GM12874 (cell line): ENCODE results near the gene DICER1.

Experiments
- CTCF ChIP-seq: IDR thresholded peaks from 2 replicates; pipeline ENCODE4 v1.5.1; 2011; ENCODE audit warnings: low read depth, mild to moderate bottlenecking, control low read depth, low read length, moderate library complexity; ENCODE audit not compliant: insufficient read depth

The DICER1 gene

DNA sequence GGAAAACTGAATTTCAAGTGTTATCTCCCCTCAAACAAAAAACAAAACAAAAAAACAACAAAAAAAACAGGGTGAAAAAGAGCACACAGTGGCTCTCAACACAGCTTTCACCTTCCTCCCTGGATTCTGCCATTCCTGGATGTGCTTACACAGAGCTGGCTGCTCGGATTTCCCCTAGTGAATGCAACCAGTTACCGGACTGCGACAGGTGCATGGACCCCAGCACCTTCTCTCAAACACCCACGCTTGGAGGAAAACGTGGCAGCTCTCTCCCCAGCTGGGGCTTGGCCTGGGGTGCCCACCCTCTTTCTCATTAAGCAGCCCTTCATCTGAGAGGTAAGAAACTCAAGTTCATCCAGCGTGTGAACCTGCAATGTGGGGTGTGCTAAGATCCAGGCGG, 33.5 kb upstream of the DICER1 start:
- no peak for TF ChIP-seq CTCF

- TF ChIP-seq CTCF: no peak
These were observed 33.1 kb upstream of the DICER1 start for GRCh38 chr14:95190346-95190840.

GRCh38 chr14:95189367-95190132, 32.2 kb upstream of the DICER1 start:
- no peak for TF ChIP-seq CTCF

DNA sequence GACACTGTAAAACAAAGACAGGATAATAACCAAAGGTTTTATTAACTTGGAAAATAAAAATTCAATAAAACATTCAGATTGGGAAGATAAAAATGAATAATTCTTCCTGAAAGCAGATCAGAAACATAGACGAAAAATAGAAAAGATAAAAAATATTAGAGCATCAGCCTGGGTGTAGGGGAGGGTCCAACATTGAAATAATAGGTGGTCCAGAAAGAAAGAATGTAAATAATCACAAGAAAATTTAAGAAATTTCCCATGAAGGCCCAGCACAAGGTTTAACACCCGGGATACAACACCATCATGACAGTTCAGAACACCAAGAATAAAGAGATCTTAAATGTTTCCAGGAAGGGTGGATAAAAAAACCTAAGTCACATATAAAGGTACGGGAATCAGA, 31.1 kb upstream of the DICER1 start:
- TF ChIP-seq CTCF: no peak

- no peak for TF ChIP-seq CTCF
These were observed 28.6 kb upstream of the DICER1 start for GRCh38 chr14:95185767-95186392.

DNA sequence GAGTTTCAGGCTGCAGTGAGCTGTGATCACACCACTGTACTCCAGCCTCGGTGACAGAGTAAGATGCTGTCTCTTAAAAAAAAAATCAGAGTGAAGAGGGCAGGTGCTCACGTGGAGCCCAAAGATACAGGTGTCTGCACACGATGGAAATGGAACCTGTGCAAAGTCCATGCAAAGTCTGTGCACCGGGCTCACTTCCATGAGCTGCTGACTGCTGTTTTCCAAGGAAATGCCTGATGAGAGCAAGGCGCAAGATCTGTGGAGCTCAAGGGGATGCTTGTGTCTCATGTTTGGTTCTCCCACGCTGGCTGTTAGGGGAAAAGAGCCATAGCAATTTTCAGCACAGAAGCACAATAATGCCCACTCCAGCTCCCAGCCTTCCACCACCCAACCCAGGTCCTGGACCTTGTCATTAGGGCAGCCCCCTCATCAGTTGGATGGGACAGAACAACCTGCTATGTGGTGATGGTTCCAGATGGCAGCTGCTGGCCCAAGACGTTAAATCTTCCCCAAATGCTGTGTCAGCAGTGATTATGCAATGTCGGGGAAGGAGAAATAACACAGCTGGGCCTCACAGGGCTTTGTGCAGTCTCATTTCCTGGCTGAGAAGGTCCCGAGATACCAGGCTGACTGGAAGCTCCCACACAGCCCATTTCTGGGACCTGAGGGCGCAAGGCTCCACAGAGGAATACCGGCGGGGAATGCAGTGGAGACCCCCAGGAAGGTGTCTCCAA, 27.9 kb upstream of the DICER1 start:
- TF ChIP-seq CTCF: no peak

DNA sequence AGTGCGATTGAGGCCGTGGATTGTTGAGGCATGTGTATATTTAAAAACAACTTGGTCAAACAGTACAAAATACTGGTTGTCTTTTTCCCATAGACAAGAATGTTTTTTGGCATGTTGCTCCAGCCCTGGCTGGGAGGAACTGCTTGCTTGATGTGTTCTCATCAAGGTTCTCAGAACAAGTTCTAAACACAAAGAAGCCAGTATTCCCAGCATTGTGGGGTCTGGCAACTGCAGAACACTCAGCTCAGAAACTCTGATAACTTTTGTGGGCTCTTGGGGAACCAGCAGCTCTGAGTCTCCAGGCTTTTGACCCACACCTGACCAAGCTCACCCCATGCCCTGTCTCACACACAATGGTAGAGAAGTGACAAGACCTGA, 27.1 kb upstream of the DICER1 start:
- TF ChIP-seq CTCF: no peak
